ENCODE data around the gene MARCHF3. TPM values are rescaled to one million over a fixed set of nuclear protein-coding genes. Genes with fewer than 3 reads are reported as not detected.

Gene MARCHF3
- total and polyA plus RNA-seq, 2 donors (not counting 3 experiments of a cell fraction or from before 2014, with no cell fraction given), result 31.9 to 35.0 TPM

GRCh38 chr5:126965487-126965886 lies 64.9 kb downstream of the MARCHF3 start:
- intact Hi-C loops (cut with micrococcal nuclease), result loop anchor here (10.0 kb wide), 1 partner anchor 529 kb away; no protein-coding TSS in a partner anchor
- Histone ChIP-seq H3K4me3 (replicated peaks in 1 of 3; ENCODE audit: insufficient read depth in 1 of 3, low read depth in 1 of 3, low read length in 3 of 3) (no peak overlapping the region), H3K79me2 (ENCODE audit: control insufficient read depth, insufficient read depth, low read length) (peaks cover 48% of the 10 kb centered on the region), H3K9me1 (replicated peaks; ENCODE audit: control insufficient read depth, extremely low read depth, insufficient read depth, low read length) (no peaks in the 10 kb centered on the region), H3K36me3 (ENCODE audit: control insufficient read depth in 2 of 2, extremely low read depth in 1 of 2, insufficient read depth in 2 of 2, low read length in 2 of 2) (no peaks in the 10 kb centered on the region), H3K4me2 (ENCODE audit: insufficient read depth, low read length) (no peak overlapping the region), H4K20me1 (replicated peaks; ENCODE audit: control insufficient read depth, extremely low read depth, insufficient read depth, low read length) (no peaks in the 10 kb centered on the region), H3K9me3 (replicated peaks; ENCODE audit: control insufficient read depth, insufficient read depth, low read length) (no peaks in the 10 kb centered on the region), H3K4me1 (ENCODE audit: control insufficient read depth, extremely low read depth, insufficient read depth, low read length) (peaks cover 17% of the 10 kb centered on the region), H2AFZ (ENCODE audit: low read depth, low read length) (no peak overlapping the region), H3K27me3 (ENCODE audit: control insufficient read depth in 2 of 2, insufficient read depth in 2 of 2, low read length in 2 of 2) (no peaks in the 10 kb centered on the region), H3K9ac (replicated peaks; ENCODE audit: extremely low read depth, insufficient read depth, low read length) (no peak overlapping the region), H3K27ac (ENCODE audit: insufficient read depth, low read depth, low read length) (no peak overlapping the region)
- dilution Hi-C loops (cut with MboI; ENCODE audit: extremely low pct_ligation_motif_present, low sequenced_read_pairs), result no loop called here
- BruUV-seq (replicated peaks), result no TSS peak
- TF ChIP-seq, protein P1, sequence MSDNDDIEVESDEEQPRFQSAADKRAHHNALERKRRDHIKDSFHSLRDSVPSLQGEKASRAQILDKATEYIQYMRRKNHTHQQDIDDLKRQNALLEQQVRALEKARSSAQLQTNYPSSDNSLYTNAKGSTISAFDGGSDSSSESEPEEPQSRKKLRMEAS (IDR thresholded peaks at IDR 0.05; ENCODE audit: insufficient read depth, insufficient read length), result no peak
- TF ChIP-seq FOS (IDR thresholded peaks at IDR 0.05; ENCODE audit: borderline replicate concordance, insufficient read depth, low read length), result no peak
- CTCF ChIA-PET, result interaction anchor here (0.5 to 1.7 kb wide), 6 partner anchors 18 to 169 kb away, joined by 3 to 7 read pairs (median 4); partner anchors contain the start of gene MARCHF3
- DNase-seq (ENCODE audit: low read depth, low spot score) (no peak), FAIRE-seq (no peak)
- POLR2A ChIA-PET, result no interaction called here

DNA sequence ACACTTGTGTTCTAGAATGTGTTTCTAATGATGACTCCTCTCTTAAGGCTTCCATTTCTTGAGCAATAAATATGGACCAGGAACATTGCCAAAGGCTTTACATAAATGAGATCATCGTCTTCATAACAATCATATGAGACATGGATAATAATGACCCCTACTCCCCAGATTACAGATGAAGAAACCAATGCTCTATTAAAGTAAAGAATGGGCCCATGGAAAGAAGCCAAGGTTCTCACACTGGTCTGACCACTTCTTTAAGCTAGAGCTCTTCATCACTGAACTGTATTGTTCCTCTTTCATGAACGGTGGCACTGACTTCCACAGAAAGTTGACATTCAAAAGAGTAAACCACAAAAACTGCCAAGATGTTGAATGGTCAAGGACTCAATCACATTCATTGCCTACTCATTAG lies 65.3 kb downstream of the MARCHF3 start:
- Histone ChIP-seq H3K4me1 (ENCODE audit: control insufficient read depth, extremely low read depth, insufficient read depth, low read length) (peaks cover 13% of the 10 kb centered on the region), H3K27ac (ENCODE audit: insufficient read depth, low read depth, low read length) (no peak overlapping the region), H4K20me1 (replicated peaks; ENCODE audit: control insufficient read depth, extremely low read depth, insufficient read depth, low read length) (no peaks in the 10 kb centered on the region), H2AFZ (ENCODE audit: low read depth, low read length) (no peak overlapping the region), H3K4me2 (ENCODE audit: insufficient read depth, low read length) (no peak overlapping the region), H3K36me3 (ENCODE audit: control insufficient read depth in 2 of 2, extremely low read depth in 1 of 2, insufficient read depth in 2 of 2, low read length in 2 of 2) (no peaks in the 10 kb centered on the region), H3K9ac (replicated peaks; ENCODE audit: extremely low read depth, insufficient read depth, low read length) (no peak overlapping the region), H3K79me2 (ENCODE audit: control insufficient read depth, insufficient read depth, low read length) (peaks cover 50% of the 10 kb centered on the region), H3K4me3 (replicated peaks in 1 of 3; ENCODE audit: insufficient read depth in 1 of 3, low read depth in 1 of 3, low read length in 3 of 3) (no peak overlapping the region), H3K27me3 (ENCODE audit: control insufficient read depth in 2 of 2, insufficient read depth in 2 of 2, low read length in 2 of 2) (no peaks in the 10 kb centered on the region), H3K9me1 (replicated peaks; ENCODE audit: control insufficient read depth, extremely low read depth, insufficient read depth, low read length) (no peaks in the 10 kb centered on the region), H3K9me3 (replicated peaks; ENCODE audit: control insufficient read depth, insufficient read depth, low read length) (no peaks in the 10 kb centered on the region)
- intact Hi-C loops (cut with micrococcal nuclease) (loop anchor here (10.0 kb wide), 1 partner anchor 530 kb away; no protein-coding TSS in a partner anchor), dilution Hi-C loops (cut with MboI; ENCODE audit: extremely low pct_ligation_motif_present, low sequenced_read_pairs) (no loop called here)
- no TSS peak for BruUV-seq (replicated peaks)
- peak; percentile 67 for TF ChIP-seq JUN (IDR thresholded peaks at IDR 0.05; ENCODE audit: borderline replicate concordance, insufficient read depth, insufficient read length, low read depth)
- peak; percentile 45 for TF ChIP-seq FOS (IDR thresholded peaks at IDR 0.05; ENCODE audit: borderline replicate concordance, insufficient read depth, low read length)
- no peak for TF ChIP-seq POLR2AphosphoS5 (IDR thresholded peaks at IDR 0.05; ENCODE audit: insufficient read depth, low read depth, low read length)
- ChIA-PET CTCF (interaction anchor here (0.5 to 1.7 kb wide), 6 partner anchors 18 to 168 kb away, joined by 3 to 7 read pairs (median 4); partner anchors contain the start of gene MARCHF3), POLR2A (no interaction called here)
- DNase-seq (ENCODE audit: low read depth, low spot score) (peak; percentile 74), FAIRE-seq (peak; percentile 63)

All from endothelial cell of umbilical vein (primary cell).